Thyroid gland (tissue), 4 donors: ENCODE measurements around the gene NPSR1.

Source experiments
- POLR2A ChIP-seq, 2 donors: fragments of 450-650 bp; IDR thresholded peaks; one replicate each; pipeline ENCODE4 v1.6.1; 2017; ENCODE audit warnings: antibody characterized with exemption in 2 of 2, mild to moderate bottlenecking in 2 of 2, moderate library complexity in 1 of 2
- TF ChIP-seq, protein P1 (sequence below), 6 experiments: fragments of 200-600 bp in 3 of 6; fragments of 450-650 bp in 3 of 6; sonication (generic) in 3 of 6; IDR thresholded peaks; one replicate each; pipeline ENCODE4 v1.5.1; 2016 to 2019; ENCODE audit warnings: antibody characterized with exemption in 6 of 6, mild to moderate bottlenecking in 2 of 6, inconsistent platforms in 1 of 6, moderate library complexity in 1 of 6

DNA sequence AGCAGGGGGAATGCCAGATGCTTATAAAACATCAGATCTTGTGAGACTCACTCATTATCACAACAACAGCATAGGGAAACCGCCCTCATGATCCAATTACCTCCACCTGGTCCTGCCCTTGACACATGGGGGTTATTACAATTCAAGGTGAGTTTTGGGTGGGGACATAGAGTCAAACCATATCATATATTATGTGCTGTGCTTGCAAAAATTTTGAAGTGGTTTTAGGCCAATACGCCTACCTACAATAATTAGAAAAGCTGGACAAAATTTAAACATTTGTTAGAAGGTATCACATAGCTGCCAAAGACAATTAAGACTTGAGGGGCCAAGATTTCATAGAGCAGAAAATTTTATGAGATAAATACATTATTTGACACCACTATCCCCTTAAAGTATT is 29.5 kb downstream of the NPSR1 start:
- no peak for TF ChIP-seq POLR2A (IDR thresholded peaks at IDR 0.05)
- TF ChIP-seq, protein P1, sequence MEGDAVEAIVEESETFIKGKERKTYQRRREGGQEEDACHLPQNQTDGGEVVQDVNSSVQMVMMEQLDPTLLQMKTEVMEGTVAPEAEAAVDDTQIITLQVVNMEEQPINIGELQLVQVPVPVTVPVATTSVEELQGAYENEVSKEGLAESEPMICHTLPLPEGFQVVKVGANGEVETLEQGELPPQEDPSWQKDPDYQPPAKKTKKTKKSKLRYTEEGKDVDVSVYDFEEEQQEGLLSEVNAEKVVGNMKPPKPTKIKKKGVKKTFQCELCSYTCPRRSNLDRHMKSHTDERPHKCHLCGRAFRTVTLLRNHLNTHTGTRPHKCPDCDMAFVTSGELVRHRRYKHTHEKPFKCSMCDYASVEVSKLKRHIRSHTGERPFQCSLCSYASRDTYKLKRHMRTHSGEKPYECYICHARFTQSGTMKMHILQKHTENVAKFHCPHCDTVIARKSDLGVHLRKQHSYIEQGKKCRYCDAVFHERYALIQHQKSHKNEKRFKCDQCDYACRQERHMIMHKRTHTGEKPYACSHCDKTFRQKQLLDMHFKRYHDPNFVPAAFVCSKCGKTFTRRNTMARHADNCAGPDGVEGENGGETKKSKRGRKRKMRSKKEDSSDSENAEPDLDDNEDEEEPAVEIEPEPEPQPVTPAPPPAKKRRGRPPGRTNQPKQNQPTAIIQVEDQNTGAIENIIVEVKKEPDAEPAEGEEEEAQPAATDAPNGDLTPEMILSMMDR (IDR thresholded peaks at IDR 0.05) = no peak
